Progenitor cell of endocrine pancreas (in vitro differentiated cells): Measurements from ENCODE around the gene C13orf46. TPM values are rescaled to one million over a fixed set of nuclear protein-coding genes. Genes with fewer than 3 reads are reported as not detected.

Experiments
- DNase-seq: peaks from one replicate; pipeline ENCODE4 v3.0.0; 2021; ENCODE audit warnings: low spot score; ENCODE audit not compliant: unreplicated experiment
- H3K27ac Mint-ChIP-seq: 2 replicates; pipeline ENCODE4 v1.8.0; 2021; ENCODE audit warnings: mild to moderate bottlenecking, moderate library complexity, mixed read lengths
- H3K27me3 Mint-ChIP-seq: 2 replicates; pipeline ENCODE4 v1.8.0; 2021; ENCODE audit warnings: mixed read lengths
- H3K36me3 Mint-ChIP-seq: 2 replicates; pipeline ENCODE4 v1.8.0; 2022; ENCODE audit warnings: mixed read lengths; ENCODE audit not compliant: insufficient read depth
- H3K4me1 Mint-ChIP-seq: 2 replicates; pipeline ENCODE4 v1.8.0; 2021; ENCODE audit warnings: low read depth, mixed read lengths
- H3K4me3 Mint-ChIP-seq: 2 replicates; pipeline ENCODE4 v1.8.0; 2021; ENCODE audit warnings: low read depth, mild to moderate bottlenecking, moderate library complexity, mixed read lengths
- H3K9me3 Mint-ChIP-seq: 2 replicates; pipeline ENCODE4 v1.8.0; 2021; ENCODE audit warnings: low read depth, mixed read lengths
- total RNA-seq: library from RNA; stranded (reverse); gene quantifications from 2 replicates; pipeline ENCODE4 v1.2.1, GENCODE V29; 2021
- TF ChIP-seq, protein P1 (sequence below): fragments of 200-600 bp; sonication (generic); IDR thresholded peaks from one replicate; pipeline ENCODE4 v1.5.0; 2021; ENCODE audit warnings: antibody characterized with exemption, mild to moderate bottlenecking; ENCODE audit not compliant: unreplicated experiment

Gene C13orf46
- total RNA-seq, 1 donor from 2014 or later: 0.17 TPM

DNA sequence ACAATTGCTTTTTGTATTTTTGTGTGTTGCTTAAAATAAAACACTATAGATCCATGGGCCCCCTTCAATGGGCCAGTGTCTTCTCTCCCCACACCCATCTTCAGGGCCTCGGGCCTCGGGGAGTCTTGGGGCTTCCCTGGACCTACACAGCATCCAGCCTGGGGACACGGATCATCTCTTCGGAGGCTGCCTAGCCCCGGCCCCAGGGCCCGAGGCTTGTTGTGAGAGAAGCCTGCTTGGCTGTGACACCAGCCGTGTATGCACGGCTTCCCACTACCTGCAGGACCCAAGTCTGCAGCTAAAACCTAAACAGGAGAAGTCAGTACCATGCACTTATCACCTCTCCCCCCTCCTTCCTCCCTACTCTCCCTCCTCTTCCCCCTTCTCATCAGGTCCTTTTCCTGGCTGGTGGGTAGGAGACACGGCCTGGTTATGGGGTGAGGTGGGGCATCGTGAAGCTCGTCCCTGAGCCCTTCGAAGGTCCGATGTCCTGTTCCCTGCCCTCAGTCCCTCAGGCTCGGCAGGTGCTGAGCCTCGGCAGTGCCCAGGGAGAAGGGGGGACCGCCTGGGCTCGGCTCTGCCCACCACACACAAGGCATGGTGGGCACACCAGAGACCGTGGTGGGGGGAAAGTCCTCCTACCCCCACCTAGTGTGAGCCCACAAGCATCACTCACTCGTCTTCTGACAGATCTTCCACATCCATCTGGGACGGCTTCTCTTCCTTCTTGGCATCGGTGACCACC lies 9.5 kb downstream of the C13orf46 start:
- no peak for DNase-seq
- Mint-ChIP-seq H3K36me3 (no peaks in the 10 kb centered on the region), H3K27me3 (no peaks in the 10 kb centered on the region), H3K4me3 (no peak overlapping the region), H3K9me3 (peaks cover 14% of the 10 kb centered on the region), H3K4me1 (no peaks in the 10 kb centered on the region), H3K27ac (no peak overlapping the region)
- TF ChIP-seq, protein P1, sequence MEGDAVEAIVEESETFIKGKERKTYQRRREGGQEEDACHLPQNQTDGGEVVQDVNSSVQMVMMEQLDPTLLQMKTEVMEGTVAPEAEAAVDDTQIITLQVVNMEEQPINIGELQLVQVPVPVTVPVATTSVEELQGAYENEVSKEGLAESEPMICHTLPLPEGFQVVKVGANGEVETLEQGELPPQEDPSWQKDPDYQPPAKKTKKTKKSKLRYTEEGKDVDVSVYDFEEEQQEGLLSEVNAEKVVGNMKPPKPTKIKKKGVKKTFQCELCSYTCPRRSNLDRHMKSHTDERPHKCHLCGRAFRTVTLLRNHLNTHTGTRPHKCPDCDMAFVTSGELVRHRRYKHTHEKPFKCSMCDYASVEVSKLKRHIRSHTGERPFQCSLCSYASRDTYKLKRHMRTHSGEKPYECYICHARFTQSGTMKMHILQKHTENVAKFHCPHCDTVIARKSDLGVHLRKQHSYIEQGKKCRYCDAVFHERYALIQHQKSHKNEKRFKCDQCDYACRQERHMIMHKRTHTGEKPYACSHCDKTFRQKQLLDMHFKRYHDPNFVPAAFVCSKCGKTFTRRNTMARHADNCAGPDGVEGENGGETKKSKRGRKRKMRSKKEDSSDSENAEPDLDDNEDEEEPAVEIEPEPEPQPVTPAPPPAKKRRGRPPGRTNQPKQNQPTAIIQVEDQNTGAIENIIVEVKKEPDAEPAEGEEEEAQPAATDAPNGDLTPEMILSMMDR: no peak

DNA sequence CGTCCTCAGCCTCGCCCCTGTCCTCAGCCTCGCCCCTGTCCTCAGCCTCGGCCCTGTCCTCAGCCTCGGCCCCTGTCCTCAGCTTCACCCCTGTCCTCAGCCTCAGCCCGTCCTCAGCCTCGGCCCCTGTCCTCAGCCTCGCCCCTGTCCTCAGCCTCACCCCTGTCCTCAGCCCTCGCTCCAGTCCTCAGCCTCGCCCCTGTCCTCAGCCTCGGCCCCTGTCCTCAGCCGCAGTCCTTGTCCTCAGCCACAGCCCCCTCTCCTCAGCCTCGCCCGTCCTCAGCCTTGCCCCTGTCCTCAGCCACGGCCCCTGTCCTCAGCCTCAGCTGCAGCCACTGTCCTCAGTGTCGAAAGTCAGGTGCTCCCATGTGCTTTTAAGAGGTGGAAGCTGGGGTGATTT lies 10.5 kb downstream of the C13orf46 start:
- no peak overlapping the region for H3K4me3 Mint-ChIP-seq

DNA sequence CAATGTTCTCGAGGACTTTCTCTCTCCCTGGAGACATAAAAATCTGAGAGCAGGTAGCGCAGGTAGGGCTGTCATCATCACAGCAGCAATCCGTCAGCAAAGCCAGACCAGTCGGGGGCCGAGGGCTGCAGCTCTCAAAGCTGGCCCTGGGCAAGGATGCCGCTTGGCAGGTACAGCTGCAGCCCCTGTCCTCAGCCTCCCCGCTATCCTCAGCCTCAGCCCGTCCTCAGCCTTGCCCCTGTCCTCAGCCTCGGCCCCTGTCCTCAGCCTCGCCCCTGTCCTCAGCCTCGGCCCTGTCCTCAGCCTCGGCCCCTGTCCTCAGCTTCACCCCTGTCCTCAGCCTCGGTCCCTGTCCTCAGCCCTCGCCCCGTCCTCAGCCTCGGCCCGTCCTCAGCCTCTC lies 10.9 kb downstream of the C13orf46 start:
- Mint-ChIP-seq H3K4me3 (no peak overlapping the region), H3K27ac (no peak overlapping the region), H3K27me3 (no peaks in the 10 kb centered on the region), H3K36me3 (peaks cover 1% of the 10 kb centered on the region), H3K9me3 (peaks cover 23% of the 10 kb centered on the region), H3K4me1 (no peaks in the 10 kb centered on the region)
- TF ChIP-seq, protein P1: no peak
- DNase-seq: no peak

More for the DNA sequence above, 10.5 kb downstream of the C13orf46 start:
- peaks cover 1% of the 10 kb centered on the region for H3K36me3 Mint-ChIP-seq
- no peak for DNase-seq
- H3K27me3 Mint-ChIP-seq: no peaks in the 10 kb centered on the region
- TF ChIP-seq, protein P1: no peak
- no peak overlapping the region for H3K27ac Mint-ChIP-seq
- peaks cover 22% of the 10 kb centered on the region for H3K9me3 Mint-ChIP-seq
- H3K4me1 Mint-ChIP-seq: no peaks in the 10 kb centered on the region

DNA sequence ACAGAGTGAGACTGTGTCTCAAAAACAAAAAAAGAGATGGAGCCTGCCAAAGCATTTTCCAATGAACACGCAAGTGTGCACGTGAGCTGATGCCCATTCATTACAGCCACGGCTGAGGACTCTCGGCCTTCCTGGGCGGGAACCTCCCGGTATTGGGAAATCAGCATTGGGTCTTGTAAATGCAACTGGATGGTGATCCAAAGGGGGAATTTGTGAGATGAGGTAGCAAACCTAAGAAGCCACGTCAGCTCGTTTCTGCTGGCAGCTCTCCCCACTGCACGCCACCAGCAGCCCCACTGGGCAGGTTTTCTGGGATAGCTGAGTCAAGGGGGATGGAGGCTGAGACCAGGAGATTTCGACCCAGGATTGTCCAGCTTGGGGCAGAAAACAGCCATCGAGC lies 11.5 kb downstream of the C13orf46 start:
- Mint-ChIP-seq H3K4me1 (no peaks in the 10 kb centered on the region), H3K36me3 (peaks cover 1% of the 10 kb centered on the region), H3K27ac (no peak overlapping the region), H3K9me3 (peaks cover 23% of the 10 kb centered on the region), H3K27me3 (no peaks in the 10 kb centered on the region), H3K4me3 (no peak overlapping the region)
- TF ChIP-seq, protein P1: no peak
- DNase-seq: no peak

DNA sequence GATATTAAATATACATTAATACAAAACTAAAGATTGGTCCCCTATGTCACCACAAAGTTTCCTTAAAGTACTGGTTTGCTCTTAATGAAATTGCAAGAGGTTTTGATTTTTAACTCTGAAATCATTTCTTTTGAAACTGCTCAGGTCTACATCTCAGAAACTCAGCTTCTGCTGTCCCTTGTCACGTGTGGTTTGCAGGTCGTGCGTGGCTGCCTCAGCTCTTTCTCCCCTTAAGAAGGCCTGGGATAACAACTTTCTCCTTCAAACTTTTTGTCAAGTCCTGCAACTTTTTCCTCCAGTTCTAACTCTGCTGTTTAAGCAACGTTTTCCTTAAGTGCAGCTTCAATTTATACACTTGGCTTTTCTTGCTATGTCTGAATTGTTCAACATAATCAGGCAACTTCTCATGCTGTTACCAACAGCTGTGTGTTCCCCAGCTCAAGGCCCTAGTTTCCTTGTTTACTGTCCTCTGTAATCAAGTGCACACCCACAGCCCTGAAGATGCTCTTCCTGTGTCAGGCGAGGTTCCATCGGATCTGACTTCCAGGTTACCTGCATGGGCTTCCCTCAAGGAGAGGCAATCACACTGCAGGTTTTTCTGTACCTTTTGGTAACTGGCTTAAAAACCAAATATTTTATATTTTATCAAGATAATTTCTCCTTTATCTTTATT lies 13.5 kb downstream of the C13orf46 start:
- Mint-ChIP-seq H3K36me3 (peaks cover 1% of the 10 kb centered on the region), H3K9me3 (peaks cover 27% of the 10 kb centered on the region)
- DNase-seq: no peak

More for the DNA sequence above, 13.5 kb downstream of the C13orf46 start:
- TF ChIP-seq, protein P1: no peak
- Mint-ChIP-seq H3K27me3 (no peaks in the 10 kb centered on the region), H3K4me1 (no peaks in the 10 kb centered on the region), H3K27ac (no peak overlapping the region), H3K4me3 (no peak overlapping the region)
